GM12872 (cell line): ENCODE measurements around the gene FRAT1.

Experiments
- CTCF ChIP-seq: IDR thresholded peaks from 3 replicates; pipeline ENCODE4 v1.5.1; 2011; ENCODE audit warnings: low read depth, mild to moderate bottlenecking, low read length, moderate library complexity; ENCODE audit not compliant: insufficient read depth

The FRAT1 gene

GRCh38 chr10:97333601-97334369 lies 14.7 kb downstream of the FRAT1 start:
- no peak for TF ChIP-seq CTCF

- TF ChIP-seq CTCF, result no peak
Measured at GRCh38 chr10:97334370-97335175, 15.5 kb downstream of the FRAT1 start, which contains the start of gene FRAT2. Gene FRAT2, minus strand, starts transcription at chr10:97334729. Its CDS starts 157 bp downstream, at chr10:97334572.

- TF ChIP-seq CTCF, result no peak
Measured at GRCh38 chr10:97335188-97335619, 16.1 kb downstream of the FRAT1 start.

GRCh38 chr10:97336006-97336405 lies 16.9 kb downstream of the FRAT1 start:
- no peak for TF ChIP-seq CTCF

- no peak for TF ChIP-seq CTCF
Measured at GRCh38 chr10:97336446-97336845, 17.4 kb downstream of the FRAT1 start.

GRCh38 chr10:97336942-97337831 lies 18.1 kb downstream of the FRAT1 start:
- no peak for TF ChIP-seq CTCF
